CD14-positive monocyte (primary cell): ENCODE results near the gene UBR2. TPM values are rescaled to one million over a fixed set of nuclear protein-coding genes. Genes with fewer than 3 reads are reported as not detected.

Experiments
- DNase-seq, 3 donors: peaks; one replicate each; pipeline ENCODE4 v3.0.0-alpha.2; 2011 to 2022
- H2AFZ ChIP-seq: 2 replicates; pipeline ENCODE4 v1.6.0; 2012; ENCODE audit warnings: mild to moderate bottlenecking, low read depth, low read length, inconsistent platforms; ENCODE audit not compliant: insufficient read depth, poor library complexity, severe bottlenecking
- H3K27ac ChIP-seq, 2 donors: 1 replicate in 1 of 2; 2 replicates in 1 of 2; pipeline ENCODE4 v1.5.1; 2012 to 2013; ENCODE audit warnings: low read length in 2 of 2, control low read depth in 1 of 2, inconsistent platforms in 1 of 2, low read depth in 1 of 2, mild to moderate bottlenecking in 1 of 2
- H3K27me3 ChIP-seq, 2 donors: one replicate each; pipeline versions ENCODE4 v1.6.0 to v1.6.1; 2011 to 2013; ENCODE audit warnings: low read length in 2 of 2; ENCODE audit not compliant: control insufficient read depth in 2 of 2, insufficient read depth in 2 of 2
- H3K36me3 ChIP-seq, 2 donors: replicated peaks in 1 of 2; 1 replicate in 1 of 2; 2 replicates in 1 of 2; pipeline versions ENCODE4 v1.5.1 to v1.6.1; 2012 to 2013; ENCODE audit warnings: low read length in 2 of 2, control low read depth in 1 of 2, inconsistent platforms in 1 of 2, mild to moderate bottlenecking in 1 of 2; ENCODE audit not compliant: insufficient read depth in 2 of 2, control insufficient read depth in 1 of 2
- H3K4me1 ChIP-seq, 2 donors: 1 replicate in 1 of 2; 2 replicates in 1 of 2; pipeline versions ENCODE4 v1.5.1 to v1.6.1; 2012 to 2013; ENCODE audit warnings: low read length in 2 of 2, control low read depth in 1 of 2, inconsistent platforms in 1 of 2, mild to moderate bottlenecking in 1 of 2, moderate library complexity in 1 of 2; ENCODE audit not compliant: insufficient read depth in 2 of 2, control insufficient read depth in 1 of 2
- H3K4me2 ChIP-seq: replicated peaks from 2 replicates; pipeline ENCODE3; 2012; ENCODE audit warnings: low read length, moderate library complexity, mild to moderate bottlenecking; ENCODE audit not compliant: poor library complexity, severe bottlenecking; ENCODE audit errors: extremely low read depth
- H3K4me3 ChIP-seq, 3 experiments: fragments of 200-600 bp in 1 of 3; sonication (generic) in 1 of 3; replicated peaks in 1 of 3; 1 replicate in 2 of 3; 2 replicates in 1 of 3; pipeline ENCODE4 v1.5.1; 2011 to 2013; ENCODE audit warnings: low read length in 3 of 3, mild to moderate bottlenecking in 3 of 3, control low read depth in 2 of 3, low read depth in 2 of 3, inconsistent platforms in 1 of 3, moderate library complexity in 1 of 3
- H3K79me2 ChIP-seq: 2 replicates; pipeline ENCODE4 v1.6.0; 2012; ENCODE audit warnings: mild to moderate bottlenecking, control low read depth, inconsistent platforms, low read length, moderate library complexity; ENCODE audit not compliant: insufficient read depth
- H3K9ac ChIP-seq: 2 replicates; pipeline ENCODE4 v1.6.0; 2017; ENCODE audit warnings: low read length, mild to moderate bottlenecking; ENCODE audit not compliant: insufficient read depth, poor library complexity, severe bottlenecking
- H3K9me3 ChIP-seq, 2 donors: replicated peaks in 1 of 2; 1 replicate in 1 of 2; 2 replicates in 1 of 2; pipeline versions ENCODE4 v1.5.1 to v1.6.1; 2012 to 2013; ENCODE audit warnings: low read length in 2 of 2, control low read depth in 1 of 2; ENCODE audit not compliant: control insufficient read depth in 1 of 2, insufficient read depth in 1 of 2
- H4K20me1 ChIP-seq: 2 replicates; pipeline ENCODE4 v1.6.0; 2012; ENCODE audit warnings: mild to moderate bottlenecking, low read length, control low read depth, moderate library complexity; ENCODE audit not compliant: insufficient read depth
- H3K27ac Mint-ChIP-seq, 7 donors: one replicate each; pipeline ENCODE4 v1.8.0; 2020; ENCODE audit warnings: mild to moderate bottlenecking in 7 of 7, mixed read lengths in 7 of 7, moderate library complexity in 6 of 7, inconsistent platforms in 2 of 7
- H3K27me3 Mint-ChIP-seq, 3 donors: one replicate each; pipeline ENCODE4 v1.8.0; 2021 to 2022; ENCODE audit warnings: low read depth in 3 of 3, mild to moderate bottlenecking in 3 of 3, mixed read lengths in 3 of 3, moderate library complexity in 3 of 3, inconsistent platforms in 1 of 3
- H3K36me3 Mint-ChIP-seq, 2 donors: one replicate each; pipeline ENCODE4 v1.8.0; 2020; ENCODE audit warnings: mixed read lengths in 2 of 2, inconsistent platforms in 1 of 2, mild to moderate bottlenecking in 1 of 2
- H3K4me1 Mint-ChIP-seq: one replicate; pipeline ENCODE4 v1.8.0; 2020; ENCODE audit warnings: mild to moderate bottlenecking, mixed read lengths
- H3K4me3 Mint-ChIP-seq, 2 donors: one replicate each; pipeline ENCODE4 v1.8.0; 2020; ENCODE audit warnings: mild to moderate bottlenecking in 2 of 2, mixed read lengths in 2 of 2, moderate library complexity in 1 of 2
- H3K9me3 Mint-ChIP-seq, 7 donors: one replicate each; pipeline ENCODE4 v1.8.0; 2020 to 2022; ENCODE audit warnings: mixed read lengths in 7 of 7, mild to moderate bottlenecking in 6 of 7, moderate library complexity in 6 of 7, inconsistent platforms in 2 of 7
- CTCF ChIP-seq: fragments of 200-600 bp; IDR thresholded peaks from one replicate; pipeline ENCODE4 v1.8.0; 2022; ENCODE audit warnings: antibody characterized with exemption, mild to moderate bottlenecking
- WGBS: methylation state at CpG from one replicate; pipeline ENCODE4 v1.1.5; 2013; ENCODE audit warnings: missing lambda C conversion rate; ENCODE audit not compliant: insufficient coverage; 5-methylcytosine and 5-hydroxymethylcytosine counted together
- intact Hi-C, 2 donors: fragments of 100-400 bp; cut with micrococcal nuclease; formaldehyde crosslinking; loops; one replicate each; pipeline versions ENCODE4 v1.15.0 to v1.15.1; 2023
- polyA plus RNA-seq, 3 donors: library from polyadenylated mRNA; depleted of rRNA in 1 of 3; unstranded in 2 of 3; stranded (reverse) in 1 of 3; fragments of 300-500 nt in 2 of 3; fragments of >200 nt in 1 of 3; fragmentation: Illumina TruSeq in 2 of 3; gene quantifications; 1 replicate in 2 of 3; 2 replicates in 1 of 3; pipeline ENCODE4 v1.2.3, GENCODE V29; 2012 to 2021

UBR2 gene
- polyA plus RNA-seq, 3 donors: 9.0 to 17.8 (median 12.8) TPM

GRCh38 chr6:42707595-42707994, 143.8 kb downstream of the UBR2 start:
- Mint-ChIP-seq H3K9me3 (peaks cover 6 to 13% (median 7%) of the 10 kb centered on the region in 7 donors), H3K27me3 (peaks cover 2 to 6% (median 6%) of the 10 kb centered on the region in 3 donors), H3K4me1 (peaks cover 2% of the 10 kb centered on the region), H3K4me3 (no peak overlapping the region), H3K27ac (no peak overlapping the region), H3K36me3 (no peaks in the 10 kb centered on the region)
- no peak overlapping the region for H2AFZ ChIP-seq
- no peak overlapping the region for H3K4me2 ChIP-seq
- H4K20me1 ChIP-seq: no peaks in the 10 kb centered on the region
- no peak for TF ChIP-seq CTCF
- no peak for DNase-seq
- no peaks in the 10 kb centered on the region for H3K27me3 ChIP-seq
- H3K9me3 ChIP-seq: peaks cover 6 to 9% of the 10 kb centered on the region in 2 donors
- H3K9ac ChIP-seq: no peak overlapping the region
- H3K36me3 ChIP-seq: no peaks in the 10 kb centered on the region
- WGBS: 93% methylated on average over 3 of the region's 7 CpGs
- H3K79me2 ChIP-seq: no peaks in the 10 kb centered on the region
- H3K27ac ChIP-seq: no peak overlapping the region
- intact Hi-C loops: no loop called here
- no peaks in the 10 kb centered on the region for H3K4me1 ChIP-seq
- H3K4me3 ChIP-seq: no peak overlapping the region

- no peak overlapping the region for H3K4me2 ChIP-seq
- H4K20me1 ChIP-seq: no peaks in the 10 kb centered on the region
- peaks cover 6 to 16% (median 7%) of the 10 kb centered on the region in 7 donors for H3K9me3 Mint-ChIP-seq
- H3K27me3 ChIP-seq: no peaks in the 10 kb centered on the region
- no peak overlapping the region for H3K27ac Mint-ChIP-seq
- no peak overlapping the region for H3K9ac ChIP-seq
- H3K4me1 ChIP-seq: no peaks in the 10 kb centered on the region
- no peaks in the 10 kb centered on the region for H3K36me3 Mint-ChIP-seq
- no peak overlapping the region for H2AFZ ChIP-seq
- no peak overlapping the region for H3K27ac ChIP-seq
- peaks cover 6 to 9% of the 10 kb centered on the region in 2 donors for H3K9me3 ChIP-seq
- H3K4me3 Mint-ChIP-seq: no peak overlapping the region
- no peak for DNase-seq
- no peak overlapping the region for H3K4me3 ChIP-seq
- intact Hi-C loops: no loop called here
- whole genome bisulfite sequencing: 92% methylated on average over 7 of the region's 11 CpGs
- TF ChIP-seq CTCF: no peak
- peaks cover 2 to 6% (median 6%) of the 10 kb centered on the region in 3 donors for H3K27me3 Mint-ChIP-seq
- no peaks in the 10 kb centered on the region for H3K36me3 ChIP-seq
- no peaks in the 10 kb centered on the region for H3K79me2 ChIP-seq
- peaks cover 2% of the 10 kb centered on the region for H3K4me1 Mint-ChIP-seq
These were observed 144.3 kb downstream of the UBR2 start for GRCh38 chr6:42708096-42708495.
